Brain microvascular endothelial cell (primary cell): Measurements from ENCODE around the gene ITGB8.

ENCODE experiments used
- DNase-seq: peaks from one replicate; pipeline ENCODE4 v3.0.0-alpha.2; 2020
- H3K27ac ChIP-seq: fragments of 250-450 bp; sonication (Bioruptor Pico); 2 replicates; pipeline ENCODE4 v1.5.1; 2020; ENCODE audit warnings: mild to moderate bottlenecking, moderate library complexity
- H3K27me3 ChIP-seq: fragments of 250-450 bp; sonication (Bioruptor Pico); replicated peaks from 2 replicates; pipeline ENCODE4 v1.5.1; 2020; ENCODE audit warnings: mild to moderate bottlenecking
- H3K36me3 ChIP-seq: fragments of 250-450 bp; sonication (Bioruptor Pico); replicated peaks from 2 replicates; pipeline ENCODE4 v1.5.1; 2020; ENCODE audit warnings: mild to moderate bottlenecking
- H3K4me3 ChIP-seq: 2 replicates; pipeline ENCODE4 v1.5.1; 2011; ENCODE audit warnings: low read depth, mild to moderate bottlenecking, control low read depth, low read length, moderate library complexity
- CTCF ChIP-seq: IDR thresholded peaks from 2 replicates; pipeline ENCODE4 v1.5.1; 2011; ENCODE audit warnings: low read depth, mild to moderate bottlenecking, moderate library complexity, low read length, control low read depth, inconsistent platforms; ENCODE audit errors: missing control alignments
- in situ Hi-C: cut with HindIII; loops from 2 replicates; pipeline ENCODE4 v1.10.0; 2017; ENCODE audit warnings: low sequenced_read_pairs, low pct_ligation_motif_present

ITGB8 gene

GRCh38 chr7:20358762-20359282 lies 28.1 kb downstream of the ITGB8 start:
- no peak for DNase-seq
- no peak overlapping the region for H3K4me3 ChIP-seq
- no peak overlapping the region for H3K27ac ChIP-seq
- no peaks in the 10 kb centered on the region for H3K27me3 ChIP-seq
- in situ Hi-C loops = no loop called here
- no peaks in the 10 kb centered on the region for H3K36me3 ChIP-seq
- TF ChIP-seq CTCF = no peak

- no peaks in the 10 kb centered on the region for H3K36me3 ChIP-seq
- no peak for DNase-seq
- H3K27ac ChIP-seq = no peak overlapping the region
- H3K27me3 ChIP-seq = no peaks in the 10 kb centered on the region
- TF ChIP-seq CTCF = no peak
- in situ Hi-C loops = no loop called here
- H3K4me3 ChIP-seq = no peak overlapping the region
Measured at GRCh38 chr7:20359341-20359963, 28.8 kb downstream of the ITGB8 start.

GRCh38 chr7:20362574-20363253 lies 32.0 kb downstream of the ITGB8 start:
- no peak for TF ChIP-seq CTCF
- in situ Hi-C loops = no loop called here
- Histone ChIP-seq H3K27me3 (no peaks in the 10 kb centered on the region), H3K4me3 (no peak overlapping the region), H3K27ac (no peak overlapping the region), H3K36me3 (no peaks in the 10 kb centered on the region)
- no peak for DNase-seq

GRCh38 chr7:20364571-20365196 lies 34.0 kb downstream of the ITGB8 start:
- no peaks in the 10 kb centered on the region for H3K36me3 ChIP-seq
- in situ Hi-C loops = no loop called here
- no peak for DNase-seq

GRCh38 chr7:20365486-20365885 lies 34.8 kb downstream of the ITGB8 start:
- Histone ChIP-seq H3K4me3 (no peak overlapping the region), H3K27me3 (no peaks in the 10 kb centered on the region), H3K36me3 (no peaks in the 10 kb centered on the region), H3K27ac (no peak overlapping the region)
- no peak for DNase-seq
- no peak for TF ChIP-seq CTCF
- in situ Hi-C loops = no loop called here

More at GRCh38 chr7:20364571-20365196, 34.0 kb downstream of the ITGB8 start:
- Histone ChIP-seq H3K4me3 (no peak overlapping the region), H3K27ac (no peak overlapping the region), H3K27me3 (no peaks in the 10 kb centered on the region)
- TF ChIP-seq CTCF = no peak
